GM19463 (cell line): ENCODE results near the gene BNIP5.

Source experiments
- ATAC-seq: cut with Tn5 transposase; IDR thresholded peaks from one replicate; pipeline ENCODE4 v1.9.1; 2021; ENCODE audit warnings: mild to moderate bottlenecking, moderate library complexity; ENCODE audit not compliant: unreplicated experiment

Gene BNIP5

DNA sequence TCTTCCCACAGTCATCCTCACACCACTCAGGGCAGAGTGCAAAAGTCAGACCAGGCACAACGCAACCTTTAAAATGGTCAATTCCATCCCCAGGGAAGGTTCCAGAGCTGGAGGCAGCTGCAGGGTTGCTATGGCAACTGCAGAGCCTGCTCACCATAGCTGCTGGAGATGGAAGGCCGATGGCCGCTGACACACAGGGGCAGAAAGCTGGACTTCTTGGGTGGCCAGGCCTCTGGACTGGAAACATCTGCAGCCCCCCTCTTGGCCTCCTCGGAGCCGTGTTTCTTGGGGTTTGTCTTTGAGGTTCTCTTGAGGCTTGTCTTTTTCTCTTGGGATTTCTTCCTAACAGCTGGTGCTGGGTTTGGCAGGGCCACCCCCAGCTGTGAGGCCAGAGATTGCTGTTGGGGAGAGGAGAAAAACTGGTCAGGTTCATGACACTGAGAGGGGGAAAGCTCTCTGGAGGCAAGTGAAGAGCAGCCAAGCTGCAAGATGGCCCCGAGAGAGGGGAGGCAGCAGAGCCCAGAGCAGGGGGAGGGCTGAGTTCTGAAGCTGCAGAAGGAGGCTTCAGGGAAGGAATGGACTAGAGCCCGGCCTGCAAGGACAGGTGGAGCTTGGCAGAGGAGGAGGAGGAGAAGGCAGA lies 10.2 kb downstream of the BNIP5 start:
- no peak for ATAC-seq

DNA sequence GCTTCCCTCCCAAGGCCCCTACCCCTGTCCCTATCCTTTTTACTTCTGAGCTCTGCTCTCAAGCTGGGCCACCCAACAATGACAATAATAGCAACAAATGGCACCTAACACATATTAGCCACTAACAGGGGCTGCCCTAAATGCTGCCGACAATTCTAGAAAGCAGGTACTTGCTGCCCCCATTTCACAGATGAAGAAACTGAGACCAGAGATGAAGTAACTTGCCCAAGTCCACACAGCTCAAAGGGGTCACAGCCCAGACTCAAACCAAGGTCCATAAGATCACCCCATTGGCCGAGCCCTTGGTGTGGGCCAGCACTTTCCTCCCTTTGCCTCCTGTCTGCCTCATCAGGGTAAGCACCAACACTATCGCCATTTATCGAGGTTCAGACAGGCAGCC lies 12.0 kb downstream of the BNIP5 start:
- ATAC-seq = no peak

DNA sequence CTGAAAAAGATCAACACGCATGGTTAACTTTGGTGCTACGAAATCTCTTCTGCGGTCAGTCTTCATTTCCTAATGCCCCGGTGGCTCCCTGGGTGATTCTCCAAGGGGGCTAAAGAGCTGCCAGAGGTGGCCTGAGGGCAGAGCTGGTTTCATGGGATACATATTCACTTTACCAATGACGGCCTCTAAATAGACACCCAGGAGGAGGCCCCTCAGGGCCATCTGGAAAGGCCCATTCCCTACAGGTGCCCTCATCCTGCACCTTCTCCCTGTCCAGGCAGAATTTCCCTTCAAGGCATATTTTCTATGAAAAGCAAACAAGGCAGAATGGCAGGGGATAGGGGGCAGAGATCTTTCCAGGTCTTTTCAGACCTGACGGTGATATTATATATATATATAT lies 12.5 kb downstream of the BNIP5 start:
- no peak for ATAC-seq

DNA sequence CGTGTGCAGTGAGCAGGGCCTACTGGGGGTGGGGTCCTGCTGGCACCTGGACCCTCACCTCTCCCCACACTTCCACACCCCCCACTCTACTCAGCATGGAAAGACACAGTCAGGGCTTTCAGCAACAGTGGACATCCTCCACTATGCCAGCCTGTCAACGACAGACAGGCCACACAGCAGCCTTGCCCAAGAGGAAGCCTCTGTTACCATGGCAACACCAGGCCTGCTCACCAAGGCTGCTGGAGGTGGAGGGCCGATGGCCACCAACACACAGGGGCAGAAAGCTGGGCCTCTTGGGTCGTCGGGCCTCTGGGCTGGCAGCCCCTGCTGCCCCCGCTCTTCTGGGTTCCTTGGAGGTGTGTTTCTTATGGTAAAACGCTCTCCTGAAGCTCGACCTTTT lies 13.6 kb downstream of the BNIP5 start:
- ATAC-seq = no peak

DNA sequence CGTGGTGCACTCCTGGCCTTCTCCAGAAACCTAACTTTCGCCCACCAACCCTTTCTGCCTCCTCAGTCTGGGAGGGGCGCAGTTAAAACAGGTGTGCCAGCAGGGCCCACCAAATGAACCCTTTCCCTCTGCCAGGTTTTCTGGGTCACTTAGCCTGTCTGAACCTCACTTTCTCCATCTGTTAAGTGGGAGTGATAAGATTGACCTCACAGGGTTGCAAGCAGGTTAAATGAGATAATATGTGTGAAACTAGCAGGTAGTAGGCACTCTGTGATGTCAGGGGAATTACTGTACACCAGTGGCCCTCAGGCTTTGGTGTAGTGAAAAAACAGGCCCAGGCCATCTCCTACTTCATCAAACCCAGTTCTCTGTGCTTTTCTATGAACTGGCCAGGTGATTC lies 14.1 kb downstream of the BNIP5 start:
- ATAC-seq = no peak

GRCh38 chr6:36320475-36320874 lies 16.2 kb downstream of the BNIP5 start:
- no peak for ATAC-seq

- no peak for ATAC-seq
Measured at GRCh38 chr6:36319821-36320220, 16.9 kb downstream of the BNIP5 start.

GRCh38 chr6:36319436-36319762 lies 17.3 kb downstream of the BNIP5 start:
- no peak for ATAC-seq

DNA sequence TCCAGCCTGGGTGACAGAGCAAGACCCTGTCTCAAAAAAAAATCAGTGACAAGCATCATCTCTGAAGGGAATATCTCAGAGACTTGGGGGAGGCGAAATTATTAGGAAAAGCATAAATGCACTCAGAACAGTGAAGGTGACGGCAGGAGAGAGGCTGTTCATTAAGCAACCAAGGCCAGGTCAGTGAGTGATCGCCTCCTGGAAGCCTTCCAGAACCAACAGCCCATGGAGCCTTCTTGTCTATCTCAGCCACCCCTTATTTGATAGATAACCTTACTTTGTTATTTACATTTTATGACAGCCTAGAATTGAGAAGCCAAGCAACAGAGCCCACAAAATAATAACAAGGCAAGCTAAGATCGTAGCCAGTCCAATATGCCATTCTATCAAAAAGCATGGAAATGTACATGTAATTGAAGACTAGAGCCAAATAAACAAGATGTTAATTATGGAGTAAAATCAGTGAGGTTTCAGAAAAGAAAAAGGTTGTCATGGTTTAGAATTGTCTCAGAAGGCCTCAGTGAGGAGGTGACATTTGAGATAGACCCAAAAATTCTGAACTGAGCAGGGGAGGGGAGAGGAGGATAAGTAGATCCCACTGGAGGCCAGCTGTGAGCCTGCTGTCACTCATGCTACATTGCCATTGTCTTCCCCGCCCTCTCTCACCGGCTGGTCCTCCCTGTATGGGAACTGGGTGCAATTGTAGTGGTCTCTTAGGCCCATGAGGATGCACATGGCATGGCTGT lies 17.8 kb downstream of the BNIP5 start:
- ATAC-seq = no peak

DNA sequence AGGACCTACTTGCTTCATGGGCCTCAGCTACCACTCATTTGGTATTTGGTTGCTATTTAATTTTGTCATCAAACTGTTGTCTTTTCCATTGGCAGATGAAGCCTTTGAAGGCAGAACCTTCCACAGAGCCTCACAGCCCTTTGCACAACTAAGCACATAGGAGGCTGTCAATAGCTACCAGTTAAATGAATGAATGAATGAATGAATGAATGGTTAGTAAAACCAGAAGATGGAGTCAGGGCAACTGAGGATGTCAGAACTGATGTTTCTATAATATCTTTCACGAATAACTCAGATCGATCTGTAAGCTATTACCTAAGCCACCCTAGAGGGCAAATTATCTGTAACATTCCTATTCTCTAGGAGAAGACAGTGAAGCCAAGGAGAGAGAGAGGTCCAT lies 19.1 kb downstream of the BNIP5 start:
- ATAC-seq = no peak

- no peak for ATAC-seq
Measured at GRCh38 chr6:36315921-36316320, 20.8 kb downstream of the BNIP5 start.

- no peak for ATAC-seq
Measured at GRCh38 chr6:36314221-36315014, 22.3 kb downstream of the BNIP5 start.

GRCh38 chr6:36313649-36313936 lies 23.1 kb downstream of the BNIP5 start:
- no peak for ATAC-seq

GRCh38 chr6:36312854-36313648 lies 23.6 kb downstream of the BNIP5 start:
- no peak for ATAC-seq

DNA sequence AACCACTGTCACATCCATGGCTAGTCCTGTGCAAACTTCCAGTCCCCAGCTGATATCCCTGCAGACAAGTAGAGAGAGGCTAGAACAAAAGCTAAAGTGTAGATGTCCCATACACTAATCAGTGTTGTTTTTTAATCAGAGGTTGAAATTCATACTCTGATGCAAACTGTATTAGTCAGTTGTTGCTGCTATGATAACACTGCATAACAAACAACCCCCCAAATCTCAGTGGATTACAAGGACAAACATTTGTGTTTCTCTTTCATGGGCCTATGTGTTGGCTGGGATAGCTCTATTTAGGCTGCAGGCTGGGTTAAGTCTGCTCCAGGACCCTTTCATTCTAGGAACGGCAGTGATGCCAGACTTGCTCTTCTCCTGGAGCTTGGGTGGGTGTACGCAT lies 26.8 kb downstream of the BNIP5 start:
- ATAC-seq = no peak

DNA sequence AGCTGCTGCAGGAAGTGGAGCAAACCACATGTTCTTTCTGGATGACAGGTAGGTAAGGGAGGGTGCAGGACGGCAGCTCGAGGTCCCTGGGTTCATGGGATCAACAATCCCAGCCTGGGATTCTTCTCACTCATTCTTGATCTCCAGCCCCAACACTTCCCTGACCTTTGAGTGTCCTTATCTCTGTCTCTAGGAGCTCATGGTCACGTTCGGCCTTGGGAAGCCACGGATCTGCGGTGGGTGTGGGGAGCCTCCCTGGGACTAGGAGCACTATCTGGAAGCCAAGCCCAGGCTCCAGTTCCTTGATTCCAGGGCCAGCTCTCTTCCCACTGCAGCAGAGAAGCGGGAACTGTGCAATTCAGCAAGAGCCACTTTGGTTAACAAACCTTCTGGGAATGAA lies 27.5 kb downstream of the BNIP5 start:
- ATAC-seq = no peak

DNA sequence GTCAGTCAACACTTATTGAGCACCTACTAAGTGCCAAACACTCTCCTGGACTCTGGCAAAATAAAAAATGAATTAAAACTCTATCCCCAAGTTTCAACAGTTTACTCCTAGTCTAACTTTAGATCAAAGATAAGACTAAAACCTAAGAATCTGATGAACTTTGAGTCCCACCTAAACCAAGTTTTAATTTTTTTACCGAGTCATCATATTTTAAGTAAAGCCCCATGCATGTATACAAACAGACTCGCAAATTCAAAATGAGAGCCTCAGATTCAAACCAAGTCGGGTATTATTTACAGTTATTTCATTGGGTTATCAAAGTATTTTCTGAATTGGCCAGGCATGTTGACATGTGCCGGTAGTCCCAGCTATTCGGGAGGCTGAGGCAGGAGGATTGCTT lies 28.2 kb downstream of the BNIP5 start:
- ATAC-seq = no peak

- ATAC-seq = no peak
Measured at GRCh38 chr6:36306375-36306774, 30.3 kb downstream of the BNIP5 start.

GRCh38 chr6:36305885-36306284 lies 30.8 kb downstream of the BNIP5 start:
- no peak for ATAC-seq

- no peak for ATAC-seq
Measured at GRCh38 chr6:36302227-36302976, 34.3 kb downstream of the BNIP5 start.

GRCh38 chr6:36301781-36302180 lies 34.9 kb downstream of the BNIP5 start:
- no peak for ATAC-seq
